HG02759 (cell line): ENCODE results near the gene PKD2L1.
"Not testable (repeated sequence)": the region's sequence is repeated elsewhere in the genome, so short reads cannot be mapped to it uniquely, and the experiment has no call there.

Experiments
- ATAC-seq: cut with Tn5 transposase; IDR thresholded peaks from one replicate; pipeline ENCODE4 v1.9.1; 2021; ENCODE audit warnings: mild to moderate bottlenecking, moderate library complexity; ENCODE audit not compliant: unreplicated experiment

Gene PKD2L1

DNA sequence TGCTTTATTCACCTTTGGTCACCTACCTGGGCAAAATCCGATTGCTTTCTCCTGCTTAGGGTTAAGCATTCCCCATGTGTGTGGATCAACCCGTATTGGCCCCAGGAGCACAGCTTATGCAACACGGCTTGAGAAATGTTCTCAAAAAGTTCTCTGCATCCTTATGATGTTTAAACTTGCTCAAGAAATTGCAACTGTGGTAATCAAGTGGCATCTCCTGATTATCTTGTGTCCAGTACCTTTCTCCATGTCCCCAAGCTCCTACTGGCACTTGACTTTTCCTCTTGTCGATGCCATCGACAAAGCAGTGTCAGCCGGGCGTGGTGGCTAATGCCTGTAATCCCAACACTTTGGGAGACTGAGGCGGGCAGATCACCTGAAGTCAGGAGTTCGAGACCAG lies 4.7 kb upstream of the PKD2L1 start:
- no peak for ATAC-seq

DNA sequence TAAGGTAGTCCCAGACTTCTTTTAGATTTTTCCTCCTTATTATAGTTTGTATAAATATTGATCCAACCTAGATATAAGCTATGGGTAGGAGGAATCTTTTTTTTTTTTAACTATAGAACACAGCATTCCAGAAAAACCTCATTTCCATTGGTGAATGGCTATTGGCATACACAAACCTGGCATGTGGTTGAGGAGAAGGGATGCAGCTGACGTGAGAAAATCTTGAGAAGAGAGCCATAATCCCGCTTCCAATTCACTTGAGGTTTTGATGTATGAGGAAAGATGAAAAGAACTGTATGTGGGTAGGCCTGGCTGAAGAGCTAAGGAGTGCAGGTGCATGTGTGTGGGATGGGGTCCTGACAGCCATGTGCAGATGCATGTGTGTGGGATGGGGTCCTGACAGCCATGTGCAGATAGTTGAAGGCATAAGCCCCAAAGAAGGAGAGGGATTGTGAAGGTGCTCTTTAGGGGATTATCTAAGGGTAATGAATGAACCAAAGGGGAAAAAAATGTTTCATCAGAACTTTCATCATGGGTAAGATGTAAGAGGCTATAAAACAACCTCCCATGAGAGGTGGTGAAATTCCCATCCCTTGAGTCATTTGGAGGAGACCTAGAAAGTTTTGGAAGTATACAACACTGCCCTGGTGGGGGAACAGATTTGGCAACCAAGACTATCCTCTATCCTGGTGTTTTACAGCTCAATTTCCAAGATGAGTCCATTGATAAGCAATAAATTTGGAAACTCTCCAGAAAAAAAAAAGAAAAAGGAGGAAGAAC lies 3.8 kb upstream of the PKD2L1 start:
- no peak for ATAC-seq

DNA sequence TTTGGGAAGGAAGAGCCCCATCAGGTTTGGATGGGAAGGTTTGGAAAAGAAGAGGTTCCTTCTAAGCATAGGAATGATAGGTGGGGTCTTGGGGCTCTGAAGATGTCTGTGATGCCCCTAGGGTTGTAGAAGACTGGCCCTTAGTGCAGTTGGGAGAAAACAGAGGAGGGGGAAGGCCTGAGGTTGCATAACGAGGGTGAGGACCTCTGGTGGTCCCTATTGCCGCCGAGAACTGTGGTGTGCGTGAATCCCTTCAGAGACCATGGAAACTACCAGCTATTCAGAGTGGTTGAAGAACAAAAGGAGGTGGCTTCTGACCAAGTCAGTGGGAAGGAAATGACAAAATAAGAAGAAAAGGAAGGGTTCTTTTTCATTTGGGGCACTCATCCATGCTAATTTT lies 3.1 kb upstream of the PKD2L1 start:
- no peak for ATAC-seq

DNA sequence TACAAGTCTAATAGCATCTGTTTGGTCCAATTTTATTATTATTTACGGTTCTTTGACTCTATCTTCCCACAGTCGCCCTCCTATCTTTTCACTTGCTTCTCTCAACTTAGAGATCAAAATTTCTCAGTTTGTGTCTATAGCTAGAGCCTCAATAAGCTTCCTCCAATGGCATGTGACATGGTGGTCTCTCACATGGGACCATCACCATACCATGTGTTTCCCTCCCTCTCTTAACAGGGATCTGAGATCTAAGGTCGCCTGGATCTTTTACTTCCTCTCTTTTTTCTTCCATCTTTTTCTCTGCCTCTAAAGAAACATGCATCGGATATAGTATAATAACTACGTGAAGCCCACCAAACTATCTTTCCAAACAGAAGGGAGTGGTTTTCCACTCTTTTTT lies 1.8 kb downstream of the PKD2L1 start:
- no peak for ATAC-seq

DNA sequence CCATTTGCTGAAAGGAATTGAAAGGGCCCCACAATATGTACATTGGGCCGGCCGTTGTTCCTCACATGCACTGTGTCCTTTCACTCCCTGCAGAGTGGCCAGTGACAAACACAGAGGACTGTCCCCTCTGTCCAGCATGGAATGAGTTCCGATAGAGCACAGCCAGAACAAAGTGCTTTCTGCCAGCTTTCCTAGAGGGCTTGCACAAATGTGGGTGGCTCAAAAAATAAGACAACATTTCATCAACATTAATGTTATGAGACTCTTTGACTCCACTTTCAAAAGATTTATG lies 2.4 kb downstream of the PKD2L1 start:
- no peak for ATAC-seq

DNA sequence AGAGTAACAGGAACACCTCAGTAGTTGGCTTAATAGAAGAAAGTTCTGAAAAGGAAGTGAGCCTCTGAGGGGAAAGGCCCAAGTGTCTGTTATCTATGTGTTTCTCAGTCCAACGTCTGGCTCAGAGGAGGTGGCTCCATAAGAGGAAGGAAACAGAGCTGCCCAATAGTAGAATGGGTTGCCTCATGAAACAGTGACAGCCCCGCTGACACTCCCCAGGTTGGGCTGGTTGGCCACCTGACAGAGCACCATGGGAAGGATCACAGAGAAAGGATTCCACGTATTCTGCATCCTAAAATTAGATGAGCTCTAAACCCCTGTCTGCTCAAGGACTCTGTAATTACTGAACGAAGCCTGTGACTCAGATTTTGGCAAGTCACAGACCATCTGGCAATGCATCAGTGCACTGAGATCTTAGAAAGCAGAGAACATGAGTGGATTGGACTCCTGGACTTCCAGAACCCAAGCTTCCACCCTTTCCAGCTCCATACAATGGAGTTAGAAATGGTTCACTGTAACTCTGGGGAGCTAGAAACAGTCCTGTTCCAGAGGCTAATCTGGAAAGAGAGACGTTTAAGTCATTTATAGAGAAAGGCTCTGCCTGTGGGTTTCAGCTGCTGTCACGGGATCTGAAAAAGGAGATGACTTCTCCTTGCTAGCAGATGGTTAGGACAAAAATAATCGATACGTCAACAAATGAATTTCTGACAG lies 2.9 kb downstream of the PKD2L1 start:
- peak; percentile 99 for ATAC-seq

DNA sequence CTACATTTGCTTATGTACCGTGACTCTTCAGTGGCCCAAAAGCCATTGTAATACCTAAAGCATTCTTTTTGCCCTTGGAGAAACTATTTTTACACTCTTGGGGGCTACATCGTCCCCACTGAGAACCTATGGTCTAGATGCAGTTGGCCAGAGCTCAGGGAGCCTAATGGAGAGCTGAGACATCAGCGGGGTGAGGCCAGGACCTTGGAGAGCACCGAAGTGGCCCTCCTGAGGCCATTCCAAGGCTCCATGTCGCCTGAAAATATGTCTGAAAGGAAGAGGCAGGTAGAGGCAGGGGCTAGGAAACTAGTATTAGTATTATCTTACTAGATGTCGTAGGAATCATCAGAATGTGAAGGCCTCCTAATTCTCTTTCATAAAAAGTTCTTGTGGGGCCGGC lies 4.9 kb downstream of the PKD2L1 start:
- ATAC-seq: no peak

DNA sequence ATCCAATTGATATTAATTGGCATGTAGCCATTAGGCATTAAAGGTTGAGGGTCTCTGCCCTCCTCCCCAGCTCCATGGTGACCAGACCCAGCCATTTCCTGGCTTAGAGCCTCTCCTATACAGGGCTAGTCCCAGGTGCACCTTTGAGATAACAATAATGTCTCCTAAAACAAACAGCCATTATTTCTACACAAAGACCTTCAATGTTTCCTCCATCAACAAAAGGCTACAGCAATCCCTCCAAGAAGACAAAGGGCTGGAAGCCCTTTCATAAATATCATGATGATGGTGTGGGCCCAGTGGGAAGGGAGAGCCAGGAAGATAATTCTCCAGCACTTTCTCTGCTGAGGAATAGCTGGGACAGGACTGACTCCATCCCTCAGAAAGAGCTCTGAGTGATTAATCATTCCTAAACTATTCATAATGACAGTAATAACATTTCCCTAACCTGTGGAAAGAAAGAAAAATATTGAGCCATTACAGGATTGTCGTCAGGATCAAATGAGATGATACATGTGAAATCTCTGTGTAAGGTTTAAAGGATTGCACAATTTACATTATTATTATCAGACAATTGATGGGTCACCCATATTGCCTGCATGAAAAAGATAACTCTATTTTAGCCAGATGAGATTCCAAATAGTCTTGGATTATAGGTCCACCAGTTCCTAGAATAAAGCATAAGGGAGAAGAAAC lies 10.2 kb downstream of the PKD2L1 start:
- ATAC-seq: no peak

DNA sequence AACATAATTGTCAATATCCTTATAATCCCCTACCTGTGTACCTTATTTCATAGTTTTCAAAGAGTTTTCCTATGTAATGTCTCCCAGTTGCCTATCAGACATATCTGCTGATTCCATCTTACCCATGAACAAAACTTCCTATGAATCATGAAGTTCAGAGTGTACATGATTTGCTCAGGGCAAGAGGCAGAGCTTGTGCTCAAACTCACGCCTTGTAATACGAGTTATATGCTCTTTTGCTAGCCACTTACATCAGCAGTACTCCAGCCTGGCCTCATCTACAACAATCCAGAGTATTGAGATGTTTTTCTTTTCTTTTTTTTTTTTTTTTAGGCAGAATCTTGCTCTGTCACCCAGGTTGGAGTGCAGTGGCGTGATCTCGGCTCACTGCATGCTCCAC lies 11.8 kb downstream of the PKD2L1 start:
- no peak for ATAC-seq

DNA sequence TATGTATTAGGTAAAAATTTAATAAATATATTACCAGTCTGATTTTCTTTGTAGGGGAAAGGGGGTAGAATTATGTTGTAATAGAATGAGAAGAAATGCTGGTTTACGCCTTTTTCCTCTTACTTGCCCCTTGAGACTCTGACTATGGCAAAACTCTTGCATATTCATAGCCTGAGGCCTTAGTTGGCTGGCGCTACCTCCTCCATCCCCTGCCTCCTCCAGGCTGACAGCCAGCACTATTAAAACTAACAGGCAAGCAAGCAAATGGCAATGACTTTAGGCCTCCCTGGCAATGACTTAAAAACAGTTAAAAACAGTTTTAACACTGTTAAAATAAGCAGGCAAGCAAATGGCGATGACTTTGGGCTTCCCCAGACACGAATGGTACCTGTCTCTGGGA lies 14.4 kb downstream of the PKD2L1 start:
- ATAC-seq: no peak

DNA sequence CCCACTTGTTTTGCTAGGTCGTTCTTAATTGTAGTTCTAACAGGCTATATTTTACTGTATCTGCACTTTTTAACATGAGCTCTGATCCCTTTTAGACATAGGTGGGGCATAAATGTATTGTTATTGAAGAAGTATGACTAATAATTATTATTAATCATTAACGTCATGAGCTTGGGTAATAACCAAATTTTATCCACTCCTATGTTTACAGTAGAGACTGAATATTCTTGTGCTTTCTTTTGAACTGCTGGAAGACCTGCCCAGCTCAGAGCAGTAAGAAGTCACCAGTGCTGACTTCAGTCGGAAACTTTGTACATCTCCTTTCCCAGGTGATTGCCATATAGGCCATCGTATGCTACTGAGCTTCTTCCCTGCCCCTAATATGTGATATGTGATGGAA lies 18.7 kb downstream of the PKD2L1 start:
- ATAC-seq: no peak

DNA sequence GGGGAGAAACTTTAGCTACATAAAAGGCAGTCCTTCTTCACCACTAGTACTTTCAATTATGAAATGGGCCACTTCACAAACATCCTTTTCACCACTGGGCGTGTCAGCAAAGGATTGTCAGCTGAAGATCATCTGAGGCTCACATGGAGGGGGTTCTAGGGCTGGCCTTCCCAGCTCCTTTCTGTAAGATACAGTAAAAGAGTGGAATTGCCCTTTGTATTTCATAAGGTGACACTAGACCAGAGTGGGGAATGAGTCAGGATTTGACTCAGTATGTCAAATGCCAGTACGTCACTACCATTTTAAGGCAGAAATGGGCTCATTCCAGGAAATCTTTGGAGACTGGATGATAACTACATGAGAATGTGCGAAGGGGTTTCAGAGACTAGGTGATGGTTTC lies 22.3 kb downstream of the PKD2L1 start:
- no peak for ATAC-seq

DNA sequence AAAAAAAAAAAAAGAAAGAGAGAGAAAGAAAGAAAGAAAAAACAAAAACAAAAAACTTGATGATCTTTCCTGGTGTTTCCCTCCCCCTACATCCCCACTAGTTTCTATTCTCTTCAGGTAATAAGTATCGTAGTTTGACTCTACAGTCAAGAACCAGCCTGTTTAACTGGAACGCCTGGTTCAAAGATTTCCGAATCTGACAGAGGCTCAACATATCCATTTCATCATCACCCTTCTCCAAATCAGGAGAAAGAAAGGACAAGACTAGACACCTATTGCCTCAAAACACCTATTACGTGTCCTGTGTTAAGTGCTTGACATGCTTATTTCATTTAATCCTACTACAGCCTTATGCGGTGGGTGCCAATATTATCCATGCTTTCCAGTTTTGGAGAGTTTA lies 23.2 kb downstream of the PKD2L1 start:
- no peak for ATAC-seq

DNA sequence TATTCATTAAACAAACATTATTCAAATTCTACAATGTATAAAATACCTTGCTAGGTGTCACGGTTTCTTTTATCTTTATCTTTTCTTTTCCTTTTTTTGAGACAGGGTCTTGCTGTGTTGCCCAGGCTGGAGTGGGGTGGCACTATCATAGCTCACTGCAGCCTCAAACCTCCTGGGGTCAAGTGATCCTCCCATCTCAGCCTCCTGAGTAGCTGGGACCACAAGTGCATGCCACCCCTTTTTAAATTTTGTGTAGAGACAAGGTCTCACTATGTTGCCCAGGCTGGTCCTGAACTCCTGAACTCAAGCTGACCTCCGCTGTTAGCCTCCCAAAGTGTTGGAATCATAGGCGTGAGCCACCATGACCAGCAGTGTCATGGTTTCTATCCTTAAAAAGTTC lies 25.6 kb downstream of the PKD2L1 start:
- no peak for ATAC-seq

DNA sequence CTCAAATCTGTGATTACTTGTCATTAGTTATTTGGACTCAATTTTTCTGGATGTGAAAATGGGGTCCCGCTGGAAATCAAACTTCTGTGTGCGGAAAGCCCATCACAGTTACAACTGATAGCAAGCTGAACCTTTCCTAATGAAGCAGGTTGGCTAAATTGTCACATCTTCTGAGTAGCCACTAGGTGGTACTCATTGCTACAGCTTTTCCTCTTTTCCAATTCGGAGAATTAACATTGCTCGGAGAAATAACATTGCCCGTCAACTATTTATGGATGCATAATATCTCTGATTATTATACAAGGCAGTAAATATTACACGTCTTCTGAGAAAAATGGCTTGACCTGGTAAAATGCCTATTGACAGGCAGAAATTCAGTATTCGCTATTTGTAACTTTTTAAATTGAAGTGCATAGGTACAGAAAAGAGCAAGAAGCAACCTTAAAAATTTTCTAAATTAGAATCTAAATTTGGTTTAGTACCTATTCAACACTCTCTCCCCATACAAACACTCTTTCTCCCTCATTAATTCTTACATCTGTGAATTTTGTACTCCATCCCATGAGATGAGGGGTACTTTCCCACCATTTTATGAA lies 26.2 kb downstream of the PKD2L1 start:
- no peak for ATAC-seq

DNA sequence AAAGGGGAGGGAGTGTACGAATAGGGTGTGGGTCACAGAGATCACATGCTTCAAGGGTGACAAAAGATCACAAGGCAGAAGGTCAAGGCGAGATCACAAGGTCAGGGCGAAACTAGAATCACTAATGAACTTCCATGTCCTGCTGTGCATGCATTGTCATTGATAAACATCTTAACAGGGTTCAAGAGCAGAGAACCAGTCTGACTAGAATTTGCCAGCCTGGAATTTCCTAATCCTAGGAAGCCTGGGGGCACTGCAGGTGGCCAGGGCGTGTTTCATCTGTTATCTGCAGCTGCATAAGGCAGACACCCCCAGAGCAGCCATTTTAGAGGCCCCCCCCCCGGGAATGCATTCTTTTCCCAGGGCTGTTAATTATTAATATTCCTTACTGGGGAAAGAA lies 28.9 kb downstream of the PKD2L1 start:
- ATAC-seq: not testable (repeated sequence)

DNA sequence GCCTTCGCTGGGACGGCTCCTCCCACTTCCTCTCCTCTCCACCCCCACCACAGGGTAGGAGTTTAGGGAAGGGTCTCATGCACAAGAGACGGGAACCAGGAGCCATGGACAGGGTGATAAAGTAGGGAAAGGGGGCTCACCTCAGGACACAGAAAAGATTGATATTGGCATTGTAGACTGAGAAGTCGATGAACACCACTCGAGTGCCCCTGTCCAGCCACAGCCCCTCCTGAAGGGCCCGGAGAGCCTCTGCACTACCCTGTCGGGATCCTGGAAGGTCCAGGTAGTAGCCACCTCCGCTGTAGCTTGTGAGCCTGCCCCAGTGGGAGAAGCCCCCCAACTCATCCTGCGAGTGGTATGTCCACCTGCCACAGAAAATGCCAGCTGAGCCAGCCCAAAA lies 32.8 kb downstream of the PKD2L1 start:
- ATAC-seq: no peak

DNA sequence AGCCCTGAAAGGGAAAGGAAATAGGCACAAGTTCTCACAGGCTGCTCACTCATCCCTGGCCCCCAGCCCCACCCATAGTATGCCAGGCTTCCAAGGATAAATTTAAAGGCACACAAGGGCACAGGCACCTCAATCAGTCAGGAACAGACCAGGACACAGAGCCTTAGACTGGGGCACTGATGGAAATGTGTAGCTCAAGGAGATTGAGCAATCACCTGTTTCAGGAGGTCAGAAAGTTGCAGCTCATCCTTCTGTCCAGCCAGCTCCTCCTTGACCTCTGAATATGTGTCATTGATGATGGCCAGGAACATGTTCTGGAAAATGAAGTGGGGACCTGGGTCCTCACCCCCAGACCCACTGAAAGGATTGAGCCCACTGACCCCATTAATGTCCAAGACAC lies 37.0 kb downstream of the PKD2L1 start:
- ATAC-seq: no peak

DNA sequence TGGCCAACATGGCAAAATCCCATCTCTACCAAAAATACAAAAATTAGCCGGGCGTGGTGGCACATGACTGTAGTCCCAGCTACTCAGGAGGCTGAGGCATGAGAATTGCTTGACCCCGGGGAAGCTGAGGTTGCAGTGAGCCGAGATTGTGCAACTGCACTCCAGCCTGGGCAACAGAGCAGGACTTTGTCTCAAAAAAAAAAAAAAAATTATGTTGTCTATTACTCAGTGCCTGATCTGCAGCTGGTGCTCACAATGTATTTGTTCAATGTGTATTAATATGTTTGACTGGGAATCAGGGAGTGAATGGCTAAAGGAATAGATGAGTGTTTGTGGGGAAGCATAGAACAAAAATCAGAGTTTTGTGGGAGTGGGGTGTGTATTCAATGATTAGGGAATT lies 37.7 kb downstream of the PKD2L1 start:
- not testable (repeated sequence) for ATAC-seq

DNA sequence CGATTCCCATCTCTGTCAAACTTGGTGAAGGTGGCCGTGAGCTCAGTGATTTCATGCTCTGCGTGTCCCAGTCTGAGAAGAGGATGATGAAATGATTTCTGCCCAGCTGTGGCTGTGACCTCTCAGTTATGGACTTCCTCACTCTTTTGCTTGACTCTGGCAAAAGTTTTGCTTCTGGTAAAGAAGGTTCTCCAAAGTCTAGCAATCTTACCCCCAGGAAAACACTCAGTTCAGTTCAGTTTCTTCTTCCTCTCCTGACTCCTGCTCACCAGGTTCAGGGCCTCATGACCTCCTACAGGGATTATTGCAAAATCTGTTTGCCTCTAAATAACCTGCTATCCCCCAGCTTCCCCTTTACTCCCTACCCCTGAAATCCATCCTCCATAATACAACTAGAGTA lies 38.7 kb downstream of the PKD2L1 start:
- no peak for ATAC-seq

DNA sequence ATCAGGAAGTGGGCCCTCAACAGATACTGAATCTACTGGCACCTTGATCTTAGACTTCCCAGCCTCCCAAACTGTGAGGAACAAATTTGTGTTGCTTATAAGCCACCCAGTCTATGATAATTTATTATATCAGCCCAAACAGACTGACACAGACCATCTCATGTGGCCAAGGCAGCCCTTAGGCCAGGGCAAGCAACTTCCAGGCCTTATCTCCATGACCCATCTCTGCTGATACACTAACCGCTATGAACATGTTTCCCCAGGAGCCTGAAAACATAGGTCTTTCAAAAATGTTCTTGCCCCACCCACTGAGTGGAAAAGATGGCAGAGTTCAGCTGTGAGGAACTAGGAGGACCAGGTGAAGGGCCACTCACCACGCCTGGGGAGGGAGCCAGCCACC lies 40.4 kb downstream of the PKD2L1 start:
- no peak for ATAC-seq

DNA sequence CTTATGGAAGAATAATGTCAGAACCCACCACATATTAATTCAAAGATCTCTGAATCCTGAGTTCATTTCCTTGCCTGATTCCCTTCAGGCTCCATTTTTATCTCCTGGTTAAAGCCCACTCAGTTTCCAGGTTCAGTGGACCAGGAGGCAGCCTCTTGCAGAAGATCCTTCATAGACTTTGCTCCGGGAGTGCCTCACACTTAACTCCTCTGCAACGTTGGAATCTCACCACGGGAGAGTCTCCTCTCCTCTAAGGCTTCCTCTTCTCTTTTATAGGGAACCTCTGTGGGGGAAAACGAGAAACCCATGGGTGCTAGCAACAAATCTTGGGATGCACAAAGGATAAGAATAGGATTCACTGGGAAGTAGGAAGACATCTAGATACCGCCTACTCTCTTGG lies 41.8 kb downstream of the PKD2L1 start:
- no peak for ATAC-seq
